B cell (primary cell): ENCODE data around the gene PLAC1. TPM values are rescaled to one million over a fixed set of nuclear protein-coding genes. Genes with fewer than 3 reads are reported as not detected.

Experiments used
- ATAC-seq: fragments of 200-7000 bp; cut with Tn5 transposase; one replicate; pipeline ENCODE4 v1.10.0; 2021; ENCODE audit warnings: low read depth, mild to moderate bottlenecking, moderate number of reproducible peaks, moderate library complexity
- CTCF ChIA-PET: fragments of 350-600 bp; sonication (Branson Sonifier 250); formaldehyde crosslinking; loops from one replicate; lab custom pipeline; 2021; ENCODE audit warnings: antibody characterized with exemption, inconsistent platforms; lab: Charles Lee
- POLR2A ChIA-PET: fragments of 350-600 bp; sonication (Branson Sonifier 250); formaldehyde crosslinking; loops from one replicate; lab custom pipeline; 2021; ENCODE audit warnings: antibody characterized with exemption; lab: Charles Lee
- DNase-seq: peaks from one replicate; pipeline ENCODE4 v3.0.0; 2013
- H2AFZ ChIP-seq: 2 replicates; pipeline ENCODE4 v1.6.1; 2012; ENCODE audit warnings: mild to moderate bottlenecking, low read depth, low read length; ENCODE audit not compliant: insufficient read depth, poor library complexity, severe bottlenecking
- H3K27ac ChIP-seq, 2 donors: 1 replicate in 1 of 2; 2 replicates in 1 of 2; pipeline ENCODE4 v1.5.1; 2012 to 2013; ENCODE audit warnings: low read length in 2 of 2, mild to moderate bottlenecking in 2 of 2, moderate library complexity in 1 of 2
- H3K27me3 ChIP-seq, 4 experiments: fragments of 200-600 bp in 1 of 4; sonication (generic) in 1 of 4; replicated peaks in 1 of 4; 1 replicate in 2 of 4; 2 replicates in 2 of 4; pipeline versions ENCODE4 v1.6.1 to v1.7.0; 2013 to 2016; ENCODE audit warnings: low read length in 3 of 4, mild to moderate bottlenecking in 2 of 4, mixed read lengths in 1 of 4, moderate library complexity in 1 of 4; ENCODE audit not compliant: insufficient read depth in 4 of 4, control insufficient read depth in 3 of 4; ENCODE audit errors: control extremely low read depth in 1 of 4
- H3K36me3 ChIP-seq, 2 experiments: replicated peaks in 1 of 2; 1 replicate in 1 of 2; 2 replicates in 1 of 2; pipeline versions ENCODE4 v1.6.1 to v1.7.1; 2013; ENCODE audit warnings: low read length in 1 of 2; ENCODE audit not compliant: insufficient read depth in 2 of 2, control insufficient read depth in 1 of 2; ENCODE audit errors: control extremely low read depth in 1 of 2, extremely low read depth in 1 of 2
- H3K4me1 ChIP-seq, 2 donors: fragments of 200-600 bp in 1 of 2; sonication (generic) in 1 of 2; 1 replicate in 1 of 2; 2 replicates in 1 of 2; pipeline versions ENCODE4 v1.5.1 to v1.6.1; 2013 to 2017; ENCODE audit warnings: low read length in 2 of 2; ENCODE audit not compliant: control insufficient read depth in 2 of 2, insufficient read depth in 2 of 2
- H3K4me2 ChIP-seq: replicated peaks from 2 replicates; pipeline ENCODE3; 2012; ENCODE audit warnings: mild to moderate bottlenecking, low read depth, low read length; ENCODE audit not compliant: poor library complexity, severe bottlenecking
- H3K4me3 ChIP-seq, 5 experiments: fragments of 200-600 bp in 1 of 5; sonication (generic) in 1 of 5; 1 replicate in 3 of 5; 2 replicates in 2 of 5; pipeline versions ENCODE4 v1.5.1 to v1.7.0; 2011 to 2016; ENCODE audit warnings: low read length in 4 of 5, mild to moderate bottlenecking in 4 of 5, low read depth in 2 of 5, control low read depth in 1 of 5, moderate library complexity in 1 of 5; ENCODE audit not compliant: insufficient read depth in 1 of 5; ENCODE audit errors: control extremely low read depth in 1 of 5, extremely low read depth in 1 of 5
- H3K79me2 ChIP-seq: fragments of 200-600 bp; sonication (generic); one replicate; pipeline ENCODE4 v1.6.0; 2016; ENCODE audit warnings: low read length; ENCODE audit not compliant: control insufficient read depth, insufficient read depth
- H3K9ac ChIP-seq: fragments of 200-600 bp; sonication (generic); 2 replicates; pipeline ENCODE4 v1.6.1; 2017; ENCODE audit warnings: mild to moderate bottlenecking, low read length, moderate library complexity
- H3K9me3 ChIP-seq, 3 donors: one replicate each; pipeline versions ENCODE4 v1.6.1 to v1.7.1; 2013; ENCODE audit warnings: low read length in 2 of 3; ENCODE audit not compliant: control insufficient read depth in 2 of 3, insufficient read depth in 1 of 3; ENCODE audit errors: control extremely low read depth in 1 of 3
- H4K20me1 ChIP-seq: 2 replicates; pipeline ENCODE4 v1.6.0; 2012; ENCODE audit warnings: mild to moderate bottlenecking, low read length; ENCODE audit not compliant: insufficient read depth, control insufficient read depth, poor library complexity, severe bottlenecking
- H3K27ac Mint-ChIP-seq: one replicate; pipeline ENCODE4 v1.8.0; 2021; ENCODE audit warnings: mixed read lengths
- H3K27me3 Mint-ChIP-seq: one replicate; pipeline ENCODE4 v1.8.0; 2021; ENCODE audit warnings: mixed read lengths
- H3K4me1 Mint-ChIP-seq: one replicate; pipeline ENCODE4 v1.8.0; 2021; ENCODE audit warnings: mixed read lengths
- H3K4me3 Mint-ChIP-seq: one replicate; pipeline ENCODE4 v1.8.0; 2021; ENCODE audit warnings: mixed read lengths
- H3K9me3 Mint-ChIP-seq: one replicate; pipeline ENCODE4 v1.8.0; 2022; ENCODE audit warnings: mixed read lengths; ENCODE audit not compliant: insufficient read depth
- CTCF ChIP-seq: fragments of 200-600 bp; IDR thresholded peaks from one replicate; pipeline ENCODE4 v1.8.0; 2022; ENCODE audit warnings: antibody characterized with exemption, mild to moderate bottlenecking
- EZH2 ChIP-seq: IDR thresholded peaks from 2 replicates; pipeline ENCODE4 v1.6.1; 2012; ENCODE audit warnings: borderline replicate concordance, low read depth, mild to moderate bottlenecking, moderate library complexity, low read length; ENCODE audit not compliant: insufficient read depth, poor library complexity, severe bottlenecking
- WGBS: methylation state at CpG from one replicate; pipeline ENCODE4 v1.1.5; 2013; ENCODE audit warnings: missing lambda C conversion rate; ENCODE audit not compliant: insufficient coverage; 5-methylcytosine and 5-hydroxymethylcytosine counted together
- intact Hi-C: fragments of 100-400 bp; cut with micrococcal nuclease; formaldehyde crosslinking; loops from one replicate; pipeline ENCODE4 v1.10.0; 2022
- polyA plus RNA-seq: library from polyadenylated mRNA; depleted of rRNA; stranded (reverse); fragments of >200 nt; gene quantifications from 2 replicates; pipeline ENCODE4 v1.2.3, GENCODE V29; 2012
- total RNA-seq, 2 donors: library from RNA; stranded (reverse); fragments of 120-200 nt in 1 of 2; gene quantifications; 1 replicate in 1 of 2; 2 replicates in 1 of 2; pipeline versions ENCODE4 v1.2.3 to v1.2.4, GENCODE V29; 2013 to 2022

Gene PLAC1
- total and polyA plus RNA-seq, 2 donors (not counting 1 experiment from before 2014, with no cell fraction given) = not detected

GRCh38 chrX:134633832-134634231 is 24.4 kb downstream of the PLAC1 start:
- ATAC-seq = no peak
- no peaks in the 10 kb centered on the region for H4K20me1 ChIP-seq
- intact Hi-C loops = no loop called here
- no peak overlapping the region for H3K4me2 ChIP-seq
- H3K4me3 Mint-ChIP-seq = no peak overlapping the region
- H3K4me3 ChIP-seq = no peak overlapping the region
- no peaks in the 10 kb centered on the region for H3K9me3 Mint-ChIP-seq
- H3K36me3 ChIP-seq = no peaks in the 10 kb centered on the region
- ChIA-PET POLR2A (no interaction called here), CTCF (no interaction called here)
- H3K4me1 Mint-ChIP-seq = no peaks in the 10 kb centered on the region
- DNase-seq = no peak
- H3K27me3 ChIP-seq = no peaks in the 10 kb centered on the region
- H3K9ac ChIP-seq = no peak overlapping the region
- no peaks in the 10 kb centered on the region for H3K79me2 ChIP-seq
- no peaks in the 10 kb centered on the region for H3K9me3 ChIP-seq
- no peak overlapping the region for H2AFZ ChIP-seq
- H3K27me3 Mint-ChIP-seq = peaks cover 6% of the 10 kb centered on the region
- H3K27ac Mint-ChIP-seq = no peak overlapping the region
- no peaks in the 10 kb centered on the region for H3K4me1 ChIP-seq
- TF ChIP-seq EZH2 (no peak), CTCF (no peak)
- no peak overlapping the region for H3K27ac ChIP-seq

GRCh38 chrX:134633394-134633793 is 24.9 kb downstream of the PLAC1 start:
- no CpG with 5 or more reads among the region's 2 CpGs for WGBS
- H3K4me3 ChIP-seq = no peak overlapping the region
- no peaks in the 10 kb centered on the region for H3K79me2 ChIP-seq
- H3K36me3 ChIP-seq = no peaks in the 10 kb centered on the region
- POLR2A ChIA-PET = no interaction called here
- H3K9me3 ChIP-seq = no peaks in the 10 kb centered on the region
- H3K4me1 Mint-ChIP-seq = no peaks in the 10 kb centered on the region
- no peaks in the 10 kb centered on the region for H4K20me1 ChIP-seq
- H3K27ac ChIP-seq = no peak overlapping the region
- intact Hi-C loops = no loop called here
- peaks cover 6% of the 10 kb centered on the region for H3K27me3 Mint-ChIP-seq
- no peaks in the 10 kb centered on the region for H3K9me3 Mint-ChIP-seq
- TF ChIP-seq CTCF (no peak), EZH2 (no peak)
- H3K9ac ChIP-seq = no peak overlapping the region
- no peak overlapping the region for H3K4me3 Mint-ChIP-seq
- H3K27ac Mint-ChIP-seq = no peak overlapping the region
- ATAC-seq (no peak), DNase-seq (no peak)
- CTCF ChIA-PET = no interaction called here
- H3K4me1 ChIP-seq = no peaks in the 10 kb centered on the region
- H3K4me2 ChIP-seq = no peak overlapping the region
- no peak overlapping the region for H2AFZ ChIP-seq
- no peaks in the 10 kb centered on the region for H3K27me3 ChIP-seq
